Measurements from ENCODE around the gene OR5B17. TPM values are rescaled to one million over a fixed set of nuclear protein-coding genes. Genes with fewer than 3 reads are reported as not detected.

Gene OR5B17
- total RNA-seq (2021; fragmentation: NEBNext Ultra II Directional; extraction: Animal tissue kit (Norgen Biotek cat#: 25700)), result not detected in 2 replicates
- polyA plus RNA-seq (2011; rRNA removed), result not detected in 2 replicates
- polyA plus RNA-seq (2011; cell fraction: cytosol; rRNA removed), result not detected
- not detected for polyA plus RNA-seq (2011; cell fraction: nucleus; rRNA removed)
- polyA plus RNA-seq (2012, experiment 1 of 2), result not detected in 4 replicates
- not detected for polyA plus RNA-seq (2012, experiment 2 of 2)
- not detected for polyA plus RNA-seq (2013, experiment 1 of 2)
- not detected for polyA plus RNA-seq (2013, experiment 2 of 2)
- not detected in 2 replicates for polyA minus RNA-seq (2011; rRNA and poly(A)+ RNA removed)
- not detected for polyA minus RNA-seq (2011; cell fraction: cytosol; rRNA and poly(A)+ RNA removed)
- not detected for polyA minus RNA-seq (2011; cell fraction: nucleus; rRNA and poly(A)+ RNA removed)
- long read RNA-seq, experiment 1, result 0 reads
- long read RNA-seq, experiment 2, result 0 reads

DNA sequence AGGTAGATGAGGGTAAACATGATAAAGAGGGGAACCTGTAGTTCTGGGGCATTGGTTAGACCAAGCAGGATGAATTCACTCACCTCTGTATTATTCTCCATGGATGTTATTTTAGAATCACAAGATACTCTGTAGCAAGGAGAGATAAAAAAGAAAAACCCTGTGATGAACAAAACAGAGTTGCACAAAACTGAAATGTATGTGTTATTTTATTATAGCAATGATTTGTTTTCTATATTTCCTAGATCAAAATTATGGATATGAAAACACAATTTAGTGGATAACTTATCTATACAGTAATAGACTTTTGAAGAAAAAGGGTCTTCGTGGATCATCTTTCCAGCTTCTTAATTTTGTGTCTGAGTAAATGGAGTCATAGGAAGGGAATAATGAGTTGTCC, at the start of gene OR5B17:
OR5B17 (minus strand) TSS at position 101 of the 400 bp plus-strand sequence; CDS start at position 101, 0 bp downstream.
- H3K27ac ChIP-seq (ENCODE audit: low read depth, low read length), result no peak within 1 kb of the TSS
- no peaks in the 10 kb centered on the region for H3K79me2 ChIP-seq (ENCODE audit: control insufficient read depth in 1 of 2, insufficient read depth in 2 of 2, low read length in 2 of 2)
- ChIA-PET CTCF (ENCODE audit: partially characterized antibody) (no interaction called here), POLR2A (ENCODE audit: partially characterized antibody) (no interaction called here)
- no peak within 1 kb of the TSS for H4K5ac ChIP-seq (ENCODE audit: insufficient read length, low read depth, low read length)
- WGBS, 2 experiments (ENCODE audit: extremely low coverage in 1 of 2, insufficient coverage in 1 of 2, insufficient read length in 1 of 2, insufficient replicate concordance in 2 of 2, low coverage in 1 of 2, low lambda C conversion rate in 2 of 2, missing lambda C conversion rate in 1 of 2), result 67% methylated on average over 1 of the region's 1 CpG; no CpG with 5 or more reads in 1 of the 2 experiments
- H4K8ac ChIP-seq (ENCODE audit: extremely low read depth, insufficient read depth, low read length), result no peak within 1 kb of the TSS
- no peak within 1 kb of the TSS for H3K4ac ChIP-seq (replicated peaks; ENCODE audit: insufficient read length, low read depth, low read length)
- no peak for FAIRE-seq
- H4K91ac ChIP-seq (replicated peaks; ENCODE audit: insufficient read length, low read length), result no peak within 1 kb of the TSS
- H2BK120ac ChIP-seq (replicated peaks; ENCODE audit: low read depth, low read length), result no peak within 1 kb of the TSS
- no peak within 1 kb of the TSS for H2AFZ ChIP-seq (ENCODE audit: low read length)
- H3K23ac ChIP-seq (ENCODE audit: insufficient read length), result no peak within 1 kb of the TSS
- H3K27me3 ChIP-seq (replicated peaks in 1 of 4; ENCODE audit: control insufficient read depth in 3 of 4, extremely low read depth in 1 of 4, insufficient read depth in 3 of 4, low read length in 3 of 4), result no peaks in the 10 kb centered on the region
- H3K4me1 ChIP-seq (replicated peaks in 1 of 4; ENCODE audit: control insufficient read depth in 3 of 4, insufficient read depth in 4 of 4, low read length in 3 of 4), result no peaks in the 10 kb centered on the region
- TF ChIP-seq RNF2 (IDR thresholded peaks at IDR 0.05; ENCODE audit: borderline replicate concordance, low read depth, low read length, missing control alignments, poor library complexity, severe bottlenecking) (no peak), CHD2 (IDR thresholded peaks at IDR 0.05; ENCODE audit: low read length) (no peak), CREB1 (IDR thresholded peaks at IDR 0.05) (no peak), TCF12 (IDR thresholded peaks at IDR 0.05; ENCODE audit: low read depth, low read length) (no peak), JUN (IDR thresholded peaks at IDR 0.05; ENCODE audit: low read depth, low read length) (no peak), HDAC6 (IDR thresholded peaks at IDR 0.05; ENCODE audit: low read depth, low read length) (no peak), NANOG (IDR thresholded peaks at IDR 0.05; ENCODE audit: insufficient read depth, low read depth, low read length, poor library complexity, severe bottlenecking) (no peak), RAD21 (IDR thresholded peaks at IDR 0.05 in 1 of 2, conservative IDR thresholded peaks at IDR 0.05 in 1 of 2; ENCODE audit: low read depth in 2 of 2, low read length in 2 of 2) (no peak), SIX5 (IDR thresholded peaks at IDR 0.05; ENCODE audit: low read depth, low read length) (no peak), NRF1 (IDR thresholded peaks at IDR 0.05; ENCODE audit: low read depth, low read length) (no peak), SP1 (IDR thresholded peaks at IDR 0.05; ENCODE audit: low read depth, low read length) (no peak), GABPA (IDR thresholded peaks at IDR 0.05; ENCODE audit: borderline replicate concordance, insufficient read depth, low read length) (no peak), GTF2F1 (IDR thresholded peaks at IDR 0.05; ENCODE audit: borderline replicate concordance, low read depth, low read length) (no peak)
- H3K4me3 ChIP-seq (ENCODE audit: extremely low read depth in 1 of 4, insufficient read depth in 2 of 4, low read depth in 3 of 4, low read length in 4 of 4), result no peak within 1 kb of the TSS
- H3K14ac ChIP-seq (ENCODE audit: insufficient read length), result no peak within 1 kb of the TSS
- no peak within 1 kb of the TSS for H2BK12ac ChIP-seq (ENCODE audit: low read depth, low read length)
- H3K56ac ChIP-seq (replicated peaks; ENCODE audit: insufficient read length, low read depth, low read length), result no peak within 1 kb of the TSS
- no peak within 1 kb of the TSS for H2BK15ac ChIP-seq (ENCODE audit: low read length)
- H3K23me2 ChIP-seq (ENCODE audit: low read depth, low read length), result no peaks in the 10 kb centered on the region
- peaks cover 10 to 13% of the 10 kb centered on the region in 2 experiments; a peak in 2 of 4 replicates for H3K9me3 ChIP-seq (ENCODE audit: insufficient read depth in 2 of 2, low read depth in 1 of 2, low read length in 1 of 2)
- no peak for DNase-seq (ENCODE audit: low read depth in 1 of 2, low spot score in 2 of 2)
- no peaks in the 10 kb centered on the region for H3K79me1 ChIP-seq (ENCODE audit: low read depth, low read length)
- no peak within 1 kb of the TSS for H3K9ac ChIP-seq (replicated peaks in 1 of 4; ENCODE audit: extremely low read depth in 1 of 4, low read depth in 3 of 4, low read length in 3 of 4)
- H3K4me2 ChIP-seq (ENCODE audit: insufficient read depth in 1 of 2, low read depth in 2 of 2, low read length in 2 of 2), result no peak within 1 kb of the TSS
- H3K18ac ChIP-seq (ENCODE audit: extremely low read depth, low read length), result no peak within 1 kb of the TSS
- H3K36me3 ChIP-seq (ENCODE audit: control insufficient read depth in 2 of 4, insufficient read depth in 4 of 4, low read length in 3 of 4), result no peaks in the 10 kb centered on the region
- no peak within 1 kb of the TSS for H2AK5ac ChIP-seq (ENCODE audit: low read depth, low read length)
- no peak within 1 kb of the TSS for H2BK20ac ChIP-seq (ENCODE audit: low read length)
- H2BK5ac ChIP-seq (ENCODE audit: low read depth, low read length), result no peak within 1 kb of the TSS
- H4K20me1 ChIP-seq (replicated peaks in 1 of 2; ENCODE audit: control insufficient read depth in 1 of 2, insufficient read depth in 2 of 2, low read length in 2 of 2), result no peaks in the 10 kb centered on the region
